GM12878 (cell line): ENCODE measurements around the gene SLAMF1.

Experiments
- CTCF ChIP-seq, 3 experiments: IDR thresholded peaks in 2 of 3; conservative IDR thresholded peaks in 1 of 3; 2 replicates each; pipeline ENCODE4 v1.5.1; 2011; ENCODE audit warnings: low read depth in 3 of 3, low read length in 3 of 3, mild to moderate bottlenecking in 3 of 3, control low read depth in 2 of 3, moderate library complexity in 2 of 3, inconsistent platforms in 1 of 3, mixed read lengths in 1 of 3; ENCODE audit not compliant: control insufficient read depth in 2 of 3, insufficient read depth in 1 of 3; ENCODE audit errors: extremely low read depth in 1 of 3
- EP300 ChIP-seq, 2 experiments: fragments of 150-350 bp in 1 of 2; IDR thresholded peaks; 2 replicates each; pipeline ENCODE4 v1.6.1; 2011 to 2012; ENCODE audit warnings: low read depth in 2 of 2, low read length in 2 of 2, borderline replicate concordance in 1 of 2, improper control_type of control experiment in 1 of 2, inconsistent platforms in 1 of 2; ENCODE audit not compliant: control insufficient read depth in 1 of 2
- KLF5 ChIP-seq: fragments of 450-650 bp; IDR thresholded peaks from 2 replicates; pipeline ENCODE4 v1.6.1; 2014; ENCODE audit warnings: mild to moderate bottlenecking; ENCODE audit not compliant: partially characterized antibody
- POLR2AphosphoS5 ChIP-seq: IDR thresholded peaks from 2 replicates; pipeline ENCODE4 v1.6.1; 2011; ENCODE audit warnings: mild to moderate bottlenecking, low read length, inconsistent platforms
- RAD21 ChIP-seq: IDR thresholded peaks from 2 replicates; pipeline ENCODE4 v1.6.1; 2011; ENCODE audit warnings: mild to moderate bottlenecking, low read depth, low read length, moderate library complexity; ENCODE audit not compliant: insufficient read depth
- SUZ12 ChIP-seq: fragments of 200-600 bp; sonication (generic); IDR thresholded peaks from one replicate; pipeline ENCODE4 v1.6.1; 2018; ENCODE audit warnings: antibody characterized with exemption, mild to moderate bottlenecking; ENCODE audit not compliant: unreplicated experiment
- TAF1 ChIP-seq: IDR thresholded peaks from 2 replicates; pipeline ENCODE4 v1.6.1; 2011; ENCODE audit warnings: mild to moderate bottlenecking, low read depth, low read length, borderline replicate concordance

GRCh38 chr1:160623227-160623633, 23.6 kb downstream of the SLAMF1 start:
- no peak for TF ChIP-seq SUZ12
- TF ChIP-seq TAF1 = no peak
- TF ChIP-seq CTCF (IDR thresholded peaks at IDR 0.05 in 2 of 3, conservative IDR thresholded peaks at IDR 0.05 in 1 of 3; ENCODE audit: control insufficient read depth in 2 of 3, extremely low read depth in 1 of 3, insufficient read depth in 1 of 3, low read depth in 3 of 3, low read length in 3 of 3) = no peak
- TF ChIP-seq RAD21 = no peak
- TF ChIP-seq KLF5 = no peak
- no peak for TF ChIP-seq EP300 (IDR thresholded peaks at IDR 0.05; ENCODE audit: borderline replicate concordance in 1 of 2, control insufficient read depth in 1 of 2, low read depth in 2 of 2, low read length in 2 of 2)
- TF ChIP-seq POLR2AphosphoS5 = peak; percentile 50
